NB4 (cell line): Measurements from ENCODE around the gene TMCC3.

Experiments used
- DNase-seq: peaks from one replicate; pipeline ENCODE4 v3.0.0; 2010; ENCODE audit warnings: low read depth
- H3K4me3 ChIP-seq: one replicate; pipeline ENCODE4 v1.5.1; 2011; ENCODE audit warnings: mild to moderate bottlenecking, low read depth, low read length, moderate library complexity
- CTCF ChIP-seq: IDR thresholded peaks from one replicate; pipeline ENCODE4 v1.5.1; 2012; ENCODE audit warnings: low read depth, low read length
- MYC ChIP-seq: IDR thresholded peaks from 2 replicates; pipeline ENCODE4 v1.6.1; 2011; ENCODE audit warnings: low read depth, low read length
- POLR2A ChIP-seq: IDR thresholded peaks from 2 replicates; pipeline ENCODE4 v1.6.1; 2011; ENCODE audit warnings: mild to moderate bottlenecking; ENCODE audit not compliant: insufficient read length; ENCODE audit errors: extremely low read depth
- TF ChIP-seq, protein P1 (sequence below): IDR thresholded peaks from 2 replicates; pipeline ENCODE4 v1.6.1; 2011; ENCODE audit warnings: low read depth, low read length

TMCC3 gene

DNA sequence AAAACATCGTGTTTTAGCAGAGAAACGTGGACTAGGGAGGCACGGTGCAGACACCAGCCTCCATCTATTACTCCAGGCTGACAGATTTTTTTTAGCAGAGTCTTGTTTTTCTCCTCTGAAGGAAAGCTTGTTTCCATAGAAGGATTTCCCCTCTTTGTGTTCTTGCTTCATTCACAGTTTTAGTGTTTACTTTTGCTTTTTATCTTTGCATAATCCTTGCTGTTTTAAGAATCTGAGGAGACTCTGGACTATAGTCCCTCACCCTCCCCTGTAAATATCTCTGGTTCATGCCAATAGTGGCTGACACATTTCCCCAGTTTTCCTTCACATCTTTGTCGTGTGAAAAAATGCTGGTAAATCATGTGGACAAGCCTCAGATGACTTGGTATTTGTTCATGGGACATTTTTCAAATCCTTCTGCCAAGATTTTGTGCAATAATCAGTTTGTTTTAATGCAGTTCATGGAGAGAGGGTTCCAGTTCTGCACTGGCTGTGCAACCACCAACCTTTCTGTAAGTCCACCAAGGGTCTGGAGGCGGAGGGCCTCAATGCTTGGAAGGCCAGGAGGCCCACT, 39.9 kb upstream of the TMCC3 start:
- H3K4me3 ChIP-seq, result no peak overlapping the region
- TF ChIP-seq MYC (no peak), POLR2A (no peak), CTCF (no peak)
- TF ChIP-seq, protein P1, sequence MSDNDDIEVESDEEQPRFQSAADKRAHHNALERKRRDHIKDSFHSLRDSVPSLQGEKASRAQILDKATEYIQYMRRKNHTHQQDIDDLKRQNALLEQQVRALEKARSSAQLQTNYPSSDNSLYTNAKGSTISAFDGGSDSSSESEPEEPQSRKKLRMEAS, result no peak
- DNase-seq, result no peak

DNA sequence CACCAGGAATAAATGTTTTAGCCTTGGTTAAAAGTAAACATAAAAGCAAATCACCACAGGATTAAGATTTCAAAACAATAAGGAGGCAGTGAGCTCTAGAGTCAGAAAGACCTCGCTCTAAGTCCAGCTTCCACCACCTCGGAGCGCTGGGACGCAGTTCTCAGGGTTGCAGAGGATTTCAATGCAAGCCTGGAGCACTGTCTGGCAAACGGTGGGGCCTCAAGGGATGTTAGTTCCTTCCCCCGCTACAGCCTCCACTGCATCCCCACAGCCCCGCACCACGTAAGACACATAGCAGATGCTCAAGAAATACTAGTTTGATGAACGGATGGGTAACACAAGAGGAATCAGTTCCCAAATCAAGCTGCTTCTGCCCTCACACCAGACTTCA, 39.3 kb upstream of the TMCC3 start:
- TF ChIP-seq CTCF (no peak), POLR2A (no peak), MYC (no peak)
- TF ChIP-seq, protein P1, result no peak
- peak; percentile 35 for DNase-seq
- H3K4me3 ChIP-seq, result no peak overlapping the region

- DNase-seq, result peak; percentile 81
- TF ChIP-seq, protein P1, result no peak
- TF ChIP-seq CTCF (no peak), MYC (no peak), POLR2A (no peak)
- no peak overlapping the region for H3K4me3 ChIP-seq
Measured at GRCh38 chr12:94689002-94689645, 38.8 kb upstream of the TMCC3 start.

- no peak for DNase-seq
- no peak overlapping the region for H3K4me3 ChIP-seq
- no peak for TF ChIP-seq CTCF
- TF ChIP-seq, protein P1, result no peak
- no peak for TF ChIP-seq POLR2A
- TF ChIP-seq MYC, result no peak
Measured at GRCh38 chr12:94687891-94688290, 37.5 kb upstream of the TMCC3 start.

GRCh38 chr12:94686834-94687628, 36.7 kb upstream of the TMCC3 start:
- H3K4me3 ChIP-seq, result no peak overlapping the region
- TF ChIP-seq CTCF, result no peak
- TF ChIP-seq, protein P1, result no peak
- no peak for TF ChIP-seq MYC
- no peak for TF ChIP-seq POLR2A
- no peak for DNase-seq
